GM21529 (cell line): ENCODE measurements around the gene XRCC1.
A peak's percentile ranks its signal among the peaks of the same experiment; 100 is the strongest.
"Not testable (repeated sequence)": the region's sequence is repeated elsewhere in the genome, so short reads cannot be mapped to it uniquely, and the experiment has no call there.

Experiments used
- ATAC-seq: cut with Tn5 transposase; IDR thresholded peaks from one replicate; pipeline ENCODE4 v1.9.1; 2021; ENCODE audit not compliant: unreplicated experiment

Gene XRCC1

DNA sequence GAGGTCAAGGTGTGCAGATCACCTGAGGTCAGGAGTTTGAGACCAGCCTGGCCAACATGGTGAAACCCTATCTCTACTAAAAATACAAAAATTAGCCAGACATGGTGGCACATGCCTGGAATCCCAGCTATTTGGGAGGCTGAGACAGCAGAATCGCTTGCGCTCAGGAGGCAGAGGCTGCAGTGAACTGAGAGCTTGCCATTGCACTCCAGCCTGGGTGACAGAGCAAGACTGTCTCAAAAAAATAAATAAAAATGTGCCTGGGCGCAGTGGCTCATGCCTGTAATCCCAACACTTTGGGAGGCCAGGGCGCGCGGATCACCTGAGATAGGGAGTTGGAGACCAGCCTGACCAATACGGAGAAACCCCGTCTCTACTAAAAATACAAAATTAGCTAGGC lies 51.6 kb downstream of the XRCC1 start:
- not testable (repeated sequence) for ATAC-seq

DNA sequence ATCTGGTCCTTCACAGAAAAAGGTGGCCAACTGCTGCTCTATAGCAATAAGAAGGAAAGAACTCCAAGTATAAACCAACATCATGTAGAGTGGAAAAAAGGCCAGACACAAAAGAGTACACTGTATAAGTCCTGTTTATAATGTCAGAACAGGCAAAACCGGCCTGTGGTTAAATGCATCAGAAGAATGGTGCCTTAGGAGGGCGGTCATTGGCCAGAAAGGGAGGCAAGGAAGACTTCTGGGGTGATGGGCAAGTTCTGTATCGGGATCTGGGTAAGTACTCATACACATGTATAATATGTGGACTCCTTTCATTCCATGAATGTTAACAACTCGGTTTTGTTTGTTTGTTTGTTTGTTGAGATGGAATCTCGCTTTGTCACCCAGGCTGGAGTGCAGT lies 52.4 kb downstream of the XRCC1 start:
- no peak for ATAC-seq

DNA sequence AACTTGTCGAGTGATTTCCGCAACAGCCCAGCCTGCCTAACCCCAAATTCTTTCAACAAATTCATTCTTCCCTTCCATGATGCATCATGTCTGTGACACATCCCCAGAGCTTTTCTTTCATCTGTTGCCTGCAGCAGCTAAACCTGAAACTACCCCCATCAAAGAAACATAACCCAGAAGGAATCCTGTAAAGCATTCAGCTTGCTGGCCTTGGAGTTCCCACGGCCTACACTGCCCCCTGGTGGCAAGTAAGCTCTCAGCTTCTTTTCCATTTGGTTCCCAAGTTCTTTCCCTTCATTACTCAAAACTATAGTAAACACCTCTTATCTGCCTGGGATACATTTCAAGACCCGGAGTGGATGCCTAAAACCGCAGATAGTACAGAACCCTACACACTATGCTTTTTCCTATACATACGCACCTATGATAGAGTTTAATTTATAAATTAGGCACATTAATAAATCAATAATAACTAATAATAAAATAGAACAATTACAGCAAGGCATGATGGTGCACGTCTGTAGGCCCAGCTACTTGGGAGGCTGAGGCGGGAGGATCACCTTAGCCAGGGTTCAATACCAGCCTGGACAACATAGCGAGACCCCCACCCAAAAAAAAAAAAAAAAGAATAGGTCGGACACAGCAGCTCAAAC lies 55.8 kb downstream of the XRCC1 start:
- no peak for ATAC-seq

DNA sequence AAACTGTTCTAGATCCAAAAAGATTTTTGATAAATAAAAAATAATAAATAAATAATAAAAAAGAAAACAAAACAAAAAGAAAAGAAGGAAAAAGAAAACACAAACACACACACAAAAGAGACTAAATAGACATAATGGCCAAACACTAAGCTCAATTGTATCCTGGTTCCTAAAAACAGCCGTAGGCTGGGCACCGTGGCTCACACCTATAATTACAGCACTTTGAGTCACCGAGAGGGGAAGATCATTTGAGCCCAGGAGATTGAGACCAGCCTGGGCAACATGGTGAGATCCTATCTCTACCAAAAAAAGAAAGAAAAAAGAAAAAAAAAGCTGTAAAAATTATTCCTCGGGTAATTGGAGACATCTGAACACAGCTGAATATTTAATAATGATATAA lies 57.3 kb downstream of the XRCC1 start:
- no peak for ATAC-seq

DNA sequence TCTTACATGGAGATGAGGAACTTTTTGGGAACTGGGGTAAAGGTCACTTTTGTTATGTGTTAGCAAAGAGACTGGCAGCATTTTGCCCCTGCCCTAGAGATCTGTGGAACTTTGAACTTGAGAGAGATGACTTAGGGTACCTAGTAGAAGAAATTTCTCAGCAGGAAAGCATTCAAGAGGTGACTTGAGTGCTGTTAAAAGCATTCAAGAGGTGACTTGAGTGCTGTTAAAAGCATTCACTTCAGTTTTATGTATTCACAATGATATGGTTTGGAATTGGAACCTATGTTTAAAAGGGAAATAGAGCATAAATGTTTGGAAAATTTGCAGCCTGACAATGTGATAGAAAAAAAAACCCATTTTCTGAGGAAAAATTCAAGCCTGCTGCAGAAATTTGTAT lies 62.9 kb downstream of the XRCC1 start:
- ATAC-seq, result not testable (repeated sequence)

DNA sequence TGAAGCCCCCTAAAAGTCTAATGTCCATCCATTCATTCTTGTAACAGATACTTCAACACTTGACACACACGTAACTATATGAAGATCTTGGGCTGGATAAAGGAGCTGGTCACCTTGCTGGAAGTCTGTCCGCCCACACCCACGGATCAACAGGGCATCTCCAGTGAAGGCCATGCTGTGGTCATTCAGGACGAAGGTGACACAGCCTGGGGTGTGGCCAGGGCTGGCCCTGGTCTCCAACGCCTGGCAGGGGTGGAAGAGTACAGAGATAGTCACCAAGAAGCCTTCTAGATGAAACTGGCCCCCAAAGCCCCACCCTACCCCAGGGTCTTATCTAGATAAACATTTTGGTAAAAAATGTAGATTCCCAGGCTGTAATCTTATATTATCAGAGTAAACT lies 64.0 kb downstream of the XRCC1 start:
- ATAC-seq, result no peak

DNA sequence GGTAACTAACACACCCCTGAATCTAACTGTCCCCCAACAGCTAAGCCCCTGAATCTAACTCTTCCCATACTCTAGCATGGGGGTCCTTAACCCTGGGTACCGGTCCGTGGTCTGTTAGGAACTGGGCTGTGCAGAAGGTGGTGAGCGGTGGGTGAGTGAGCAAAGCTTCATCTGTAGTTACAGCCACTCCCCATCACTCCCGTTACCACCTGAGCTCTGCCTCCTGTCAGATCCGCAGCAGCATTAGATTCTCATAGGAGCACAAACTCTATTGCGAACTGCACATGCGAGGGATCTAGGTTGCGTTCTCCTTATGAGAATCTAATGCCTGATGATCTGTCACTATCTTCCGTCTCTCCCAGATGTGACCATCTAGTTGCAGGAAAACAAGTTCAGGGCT lies 64.6 kb downstream of the XRCC1 start:
- ATAC-seq, result no peak

DNA sequence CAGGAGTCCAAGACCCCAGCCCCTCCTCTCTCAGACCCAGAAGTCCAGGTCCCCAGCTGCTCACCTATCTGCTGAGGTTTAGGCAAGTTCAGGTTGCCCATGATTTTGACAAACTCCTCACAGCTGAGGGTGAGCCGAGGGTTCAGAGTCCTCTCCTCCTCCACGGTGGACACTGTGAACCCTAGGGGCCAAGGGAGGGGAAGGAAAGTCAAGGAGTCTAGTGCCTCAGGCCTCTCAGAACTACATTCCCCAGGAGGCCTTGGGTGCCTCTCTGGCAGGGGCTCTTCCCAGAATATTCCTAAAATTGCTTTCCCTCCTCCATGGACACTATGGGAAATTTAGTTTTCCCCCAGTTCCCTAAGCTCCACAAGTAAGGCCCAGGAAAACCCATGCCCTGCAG lies 67.4 kb downstream of the XRCC1 start:
- ATAC-seq, result no peak

DNA sequence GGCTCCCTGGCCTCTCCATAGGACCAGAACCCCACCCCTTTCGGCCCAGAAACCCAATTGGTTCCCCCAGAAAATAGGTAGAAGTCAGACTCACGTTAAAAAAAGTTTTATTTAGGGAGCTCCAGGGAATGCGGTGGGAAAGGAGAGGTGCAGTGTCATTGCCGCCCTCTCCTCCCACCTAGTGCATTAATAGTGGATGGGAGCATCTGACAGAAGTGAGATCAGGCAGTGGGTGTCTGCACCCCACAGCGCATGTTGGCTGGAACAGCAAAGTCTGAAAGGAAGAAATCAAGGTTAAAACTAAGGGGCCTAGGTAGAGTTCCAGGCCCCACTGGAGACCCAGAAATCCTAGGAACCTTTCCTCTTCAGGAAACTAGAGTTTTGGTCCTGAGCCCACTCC lies 68.7 kb downstream of the XRCC1 start:
- ATAC-seq, result no peak

DNA sequence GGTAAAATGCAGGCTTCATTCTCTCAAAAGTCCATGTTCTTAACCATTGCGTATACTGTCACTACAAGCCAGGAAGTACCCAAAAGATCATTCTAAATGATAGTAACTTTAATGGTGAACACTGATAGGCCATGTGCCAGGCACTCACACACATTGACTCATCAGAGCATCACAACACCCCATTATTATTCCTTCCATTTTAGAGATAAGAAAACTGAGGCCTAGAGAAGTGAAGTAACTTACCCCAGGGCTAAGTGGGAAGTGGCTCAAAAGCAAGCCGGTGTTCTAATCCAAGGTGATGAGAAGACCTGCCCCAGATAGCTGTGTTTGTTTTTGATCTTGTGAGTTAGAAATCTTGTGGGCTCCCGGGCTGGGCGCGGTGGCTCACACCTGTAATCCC lies 69.4 kb downstream of the XRCC1 start:
- no peak for ATAC-seq

DNA sequence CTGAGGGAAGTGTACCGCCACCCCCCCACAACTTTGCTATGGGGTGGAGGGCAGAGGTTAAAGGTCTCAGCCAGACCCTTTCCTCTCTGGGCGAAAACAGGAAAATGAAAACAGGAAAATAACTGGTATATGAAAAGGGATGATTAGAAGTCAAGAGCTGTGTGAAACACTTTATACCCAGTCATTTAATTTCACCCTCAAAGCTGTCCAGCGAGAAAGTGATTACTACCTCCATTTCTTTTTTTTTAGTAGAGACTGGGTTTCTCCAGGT lies 70.2 kb downstream of the XRCC1 start:
- ATAC-seq, result no peak

DNA sequence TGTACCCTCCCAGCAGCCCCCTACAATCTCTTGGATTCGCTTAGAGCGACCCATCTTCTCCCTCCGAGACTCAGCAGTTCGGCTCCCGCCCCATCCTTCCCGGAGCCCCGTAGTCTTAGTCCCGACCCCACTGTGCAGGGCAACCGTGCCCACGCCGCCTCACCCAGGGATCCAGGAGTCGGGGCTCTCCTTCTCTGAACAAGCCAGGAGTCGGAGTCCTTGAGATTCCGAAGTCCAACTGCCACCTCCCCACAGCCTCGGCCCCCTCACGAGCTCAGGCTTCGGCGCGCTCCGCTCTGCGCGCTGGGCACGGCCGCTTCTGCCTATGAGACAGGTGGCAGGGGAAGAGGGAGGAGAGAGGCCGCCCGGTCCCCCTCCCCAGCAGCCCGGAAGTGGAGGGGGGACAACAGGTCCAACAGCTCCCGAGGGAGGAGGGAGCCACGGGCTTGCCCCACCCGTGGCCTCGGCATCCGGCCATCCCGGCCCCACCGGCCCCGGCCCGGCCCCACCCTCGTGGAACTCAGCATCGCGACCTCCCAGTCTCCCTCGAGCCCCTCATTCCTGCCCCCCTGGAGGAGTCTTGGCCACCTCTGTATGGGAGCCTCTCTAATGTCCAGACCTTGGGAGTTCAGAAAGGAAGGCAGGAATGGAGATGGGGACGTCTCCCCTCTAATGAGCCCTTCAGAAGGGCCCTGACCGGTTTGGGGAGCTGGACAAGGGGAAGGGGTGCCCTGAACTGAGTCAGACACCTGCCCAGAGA lies 70.7 kb downstream of the XRCC1 start, which contains the start of gene PHLDB3:
Gene PHLDB3 (minus strand): TSS at position 321 of the 760 bp plus-strand sequence. CDS start 628 bp downstream, outside the sequence.
- ATAC-seq, result peak; percentile 27

DNA sequence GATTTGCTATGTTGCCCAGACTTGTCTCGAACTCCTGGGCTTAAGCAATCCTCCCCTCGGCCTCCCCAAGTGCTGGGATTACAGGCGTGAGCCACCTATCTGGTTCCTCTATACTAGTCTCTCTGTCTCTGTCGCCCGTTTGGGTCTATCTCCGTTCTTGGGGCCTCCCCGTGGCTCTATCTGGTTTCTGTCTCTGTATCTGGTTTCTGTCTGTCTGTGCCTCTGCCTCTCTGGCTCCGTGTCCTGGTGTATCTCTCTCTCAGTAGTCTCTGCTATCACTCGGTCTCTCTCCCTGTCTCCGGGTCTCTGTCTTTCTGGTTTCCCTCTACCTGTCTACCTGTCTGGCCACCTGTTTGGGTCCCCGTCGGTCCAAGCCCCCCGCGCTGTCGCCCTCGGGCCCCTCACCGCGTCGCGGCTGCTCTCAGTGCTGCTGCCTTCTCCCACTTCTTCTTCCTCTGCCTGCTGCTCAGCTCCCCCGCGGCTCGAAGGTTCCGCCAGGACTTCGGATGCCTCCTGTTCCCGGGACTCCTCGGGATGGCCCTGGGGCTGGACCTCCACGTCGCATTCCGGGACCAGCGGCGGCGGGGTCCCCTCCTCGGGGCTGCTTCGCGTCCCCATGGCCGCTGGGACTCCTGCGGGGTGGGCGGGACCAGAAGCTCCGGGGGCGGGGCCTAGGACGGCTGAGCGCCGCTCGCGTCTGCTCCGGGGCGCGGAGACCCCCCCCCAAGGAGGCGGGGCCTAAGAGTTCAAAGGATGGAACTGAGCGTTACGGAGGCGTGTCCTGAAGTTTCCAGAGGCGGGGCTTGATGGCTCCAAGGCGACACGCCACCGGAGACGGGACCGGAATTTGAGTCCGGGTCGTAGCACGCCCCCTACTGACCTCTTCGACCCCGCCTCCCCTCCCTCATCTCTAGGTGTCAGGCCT lies 71.6 kb downstream of the XRCC1 start:
- ATAC-seq, result peak; percentile 90

DNA sequence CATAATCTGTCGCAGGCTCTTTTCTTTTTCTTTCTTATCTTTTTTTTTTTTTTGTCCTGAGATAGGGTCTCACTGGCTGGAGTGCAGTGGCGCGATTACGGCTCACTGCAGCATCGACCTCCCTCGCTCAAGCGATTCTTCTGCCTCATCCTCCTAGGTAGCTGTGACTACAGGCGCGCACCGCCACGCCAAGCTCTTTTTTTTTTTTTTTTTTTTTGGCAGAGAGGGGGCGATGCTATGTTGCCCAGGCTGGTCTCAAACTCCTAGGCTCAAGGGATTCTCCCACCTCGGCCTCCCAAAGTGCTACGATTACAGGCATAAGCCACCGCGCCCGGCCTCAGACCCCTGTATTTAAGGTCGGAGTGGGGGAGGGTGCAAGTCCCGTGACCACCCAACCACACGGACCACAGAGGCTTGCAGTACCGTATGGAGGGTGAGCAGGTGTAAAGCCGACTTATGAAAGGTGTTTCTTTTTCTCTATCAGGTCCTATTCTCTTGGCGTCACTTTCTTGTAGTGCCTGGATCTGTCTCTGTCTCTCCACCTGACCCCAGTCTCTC lies 72.8 kb downstream of the XRCC1 start:
- ATAC-seq, result no peak

DNA sequence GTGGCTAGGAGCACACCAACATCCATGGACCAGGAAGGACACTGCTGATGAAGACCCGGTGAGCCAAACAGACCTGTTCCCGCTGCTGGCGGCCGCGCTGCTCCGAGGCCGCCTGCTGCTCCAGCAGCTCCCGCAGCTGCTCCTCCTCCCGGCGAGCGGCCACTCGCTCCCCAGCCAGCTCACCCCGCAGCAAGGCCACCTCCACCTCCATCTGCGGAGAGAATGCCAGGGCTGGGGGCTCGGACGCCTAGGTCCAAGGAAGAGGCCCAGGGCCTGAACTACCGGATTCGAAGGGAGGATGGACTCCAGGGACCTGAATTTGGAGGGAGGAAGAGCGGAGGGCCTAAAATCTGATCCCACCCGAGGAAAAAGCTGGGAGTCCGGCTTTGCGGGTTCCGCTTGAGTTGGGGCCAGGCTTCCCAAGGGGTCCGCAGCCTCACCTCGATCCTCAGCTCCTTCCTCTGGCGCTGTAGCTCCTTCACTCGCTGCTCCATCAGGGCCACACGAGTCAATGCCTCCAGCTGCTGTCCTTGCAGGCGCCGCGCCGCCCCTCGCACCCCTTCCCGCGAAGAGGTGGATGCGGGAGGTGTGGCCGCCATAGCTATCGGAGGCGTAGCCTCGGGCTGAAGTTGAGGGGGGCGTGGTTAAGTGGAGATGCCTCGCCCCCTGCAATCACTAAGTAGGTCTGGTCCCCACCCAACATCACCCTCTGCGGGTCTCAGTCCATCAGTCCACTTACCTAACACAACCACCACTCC lies 73.5 kb downstream of the XRCC1 start:
- no peak for ATAC-seq

DNA sequence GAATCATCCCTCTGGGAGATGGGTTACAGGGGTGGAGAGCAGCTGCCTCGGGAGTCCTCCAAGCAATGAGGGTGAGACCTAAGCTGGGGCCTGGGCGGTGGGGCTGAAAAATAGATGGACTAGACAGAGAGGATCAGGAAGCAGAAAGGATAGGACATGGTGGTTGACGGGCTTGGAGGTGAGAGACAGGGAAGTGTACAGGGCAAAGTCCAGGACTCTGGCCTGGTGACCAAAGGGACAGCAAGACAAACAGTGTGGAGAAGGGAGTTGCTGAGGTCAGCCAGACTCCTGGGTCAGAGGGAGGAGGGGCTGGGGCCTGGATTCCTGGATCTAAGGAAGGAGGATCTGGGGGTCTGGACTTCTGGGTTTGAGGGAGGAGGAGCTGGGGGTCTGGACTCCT lies 76.3 kb downstream of the XRCC1 start:
- ATAC-seq, result no peak

DNA sequence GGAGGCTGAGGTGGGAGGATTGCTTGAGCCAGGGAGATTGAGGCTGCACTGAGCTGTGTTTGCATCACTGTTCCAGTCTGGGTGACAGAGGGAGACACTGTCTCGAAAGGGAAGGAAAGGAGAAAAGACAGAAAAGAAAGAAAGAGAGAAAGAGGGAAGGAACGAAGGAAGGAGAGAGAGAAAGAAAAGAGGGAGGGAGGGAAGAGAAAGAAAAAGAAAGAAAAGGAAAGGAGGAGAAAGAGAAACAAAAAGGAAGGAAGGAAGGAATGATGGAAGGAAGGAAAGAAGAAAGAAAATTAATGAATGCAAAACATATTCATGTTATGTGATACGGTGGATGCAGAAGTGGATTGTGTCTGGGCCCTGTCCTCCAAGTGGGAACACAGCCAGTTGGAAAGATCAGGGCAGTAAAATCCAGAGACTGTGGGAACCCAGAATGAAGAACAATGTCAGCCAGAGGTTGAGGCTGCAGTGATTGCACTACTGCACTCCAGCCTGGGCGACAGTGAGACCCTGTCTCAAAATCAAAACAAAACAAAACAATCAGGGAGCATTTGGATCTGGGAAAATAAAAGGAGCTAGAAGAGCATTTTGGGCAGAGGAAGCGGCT lies 77.0 kb downstream of the XRCC1 start:
- no peak for ATAC-seq

DNA sequence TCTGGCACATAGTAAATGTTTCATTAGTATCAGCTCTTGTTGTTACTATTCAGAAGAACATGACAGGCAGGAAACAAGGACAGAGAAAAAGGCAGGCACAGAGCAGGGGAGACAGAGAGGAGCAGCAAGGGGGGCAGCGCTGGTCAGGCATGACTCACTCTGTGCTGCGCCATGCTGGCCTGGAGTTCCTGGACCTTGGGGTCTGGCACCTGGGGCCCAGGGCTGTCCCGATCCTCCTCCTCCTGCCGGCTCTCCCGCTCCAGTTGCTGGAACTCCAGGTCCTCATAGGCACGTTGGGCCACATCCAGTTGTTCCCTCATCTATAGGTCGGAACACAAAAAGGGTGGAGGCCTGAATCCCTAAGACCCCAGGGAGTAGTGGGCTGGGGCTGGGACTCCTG lies 78.4 kb downstream of the XRCC1 start:
- no peak for ATAC-seq

DNA sequence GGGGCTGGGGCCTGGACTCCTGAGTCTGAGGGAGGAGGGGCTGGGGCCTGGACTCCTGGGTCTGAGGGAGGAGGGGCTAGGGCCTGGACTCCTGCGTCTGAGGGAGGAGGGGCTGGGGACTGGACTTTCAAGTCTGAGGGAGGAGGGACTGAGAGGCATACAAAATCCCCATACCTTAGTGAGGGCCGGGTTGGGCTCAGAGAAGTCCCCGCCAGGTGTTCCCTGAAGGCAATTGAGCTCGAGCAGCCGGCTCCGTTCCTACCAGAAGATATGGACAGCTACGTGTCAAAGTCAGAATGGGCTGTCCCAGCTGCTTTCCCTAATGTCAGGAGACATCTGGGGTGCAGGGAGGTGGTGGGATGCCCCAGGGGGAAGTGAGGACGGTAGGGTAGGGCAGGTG lies 80.2 kb downstream of the XRCC1 start:
- no peak for ATAC-seq
